AG09319 (cell line): ENCODE results near the gene HDAC9.

Source experiments
- DNase-seq: peaks from one replicate; pipeline ENCODE4 v3.0.0-alpha.2; 2010; ENCODE audit warnings: low read depth; ENCODE audit errors: extremely low read depth
- CTCF ChIP-seq: IDR thresholded peaks from 2 replicates; pipeline ENCODE4 v1.5.1; 2011; ENCODE audit warnings: low read depth, mild to moderate bottlenecking, inconsistent platforms, low read length, moderate library complexity

HDAC9 gene

DNA sequence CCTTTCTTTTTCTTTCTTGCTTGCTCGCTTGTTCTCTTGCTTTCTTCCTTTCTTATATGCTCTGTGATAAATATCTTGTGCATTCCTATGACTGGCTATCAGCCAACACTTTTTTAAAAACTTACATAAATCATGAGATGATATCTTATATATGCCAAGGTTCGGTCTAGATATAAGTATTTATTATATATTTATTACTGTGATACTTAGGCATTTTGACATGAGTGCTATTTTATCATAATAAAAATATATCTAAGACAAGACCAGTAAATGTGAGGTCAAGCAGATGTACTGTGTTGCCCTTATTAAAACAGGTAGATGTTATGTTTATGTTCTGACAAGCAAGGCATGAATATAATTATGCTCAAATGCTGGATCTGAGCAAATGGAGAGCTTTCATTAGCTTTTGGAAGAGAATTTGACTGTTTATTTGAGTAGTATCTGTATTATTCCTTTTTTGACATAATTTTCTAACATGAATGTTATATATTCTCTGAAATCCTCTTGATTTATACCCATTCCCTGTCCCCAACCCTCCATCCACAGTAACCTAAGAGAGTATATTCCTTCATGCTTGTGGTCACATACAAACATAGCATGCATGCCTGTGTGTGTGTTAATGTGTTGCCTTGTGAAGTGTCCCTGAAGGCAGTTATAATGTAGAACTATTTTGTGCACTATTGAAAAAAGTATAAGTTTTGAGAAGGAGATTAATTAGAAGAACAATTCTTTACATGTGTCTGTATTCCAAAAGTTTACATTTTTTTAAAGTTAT is 158.0 kb downstream of the HDAC9 start:
- TF ChIP-seq CTCF = no peak
- DNase-seq = no peak

DNA sequence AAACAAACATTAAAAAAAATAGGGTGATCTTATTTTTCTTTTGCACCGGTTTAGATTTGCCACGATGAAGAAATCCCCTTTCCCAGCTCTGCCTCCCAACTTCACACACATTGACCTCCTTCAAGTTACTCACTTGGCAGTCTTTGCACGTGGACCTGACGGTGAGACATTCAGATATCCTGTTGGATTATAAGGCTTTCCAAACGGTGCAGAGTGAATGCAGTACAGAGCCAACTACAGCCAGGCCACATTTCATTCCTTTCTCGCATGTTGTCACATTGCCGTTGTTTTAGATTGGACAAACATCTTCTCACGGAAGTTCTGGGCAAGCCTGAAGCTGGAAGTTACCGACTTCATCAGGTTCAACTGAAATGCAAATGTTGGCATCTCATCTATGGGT is 159.2 kb downstream of the HDAC9 start:
- DNase-seq = no peak
- no peak for TF ChIP-seq CTCF

GRCh38 chr7:18655506-18655905 is 160.0 kb downstream of the HDAC9 start:
- no peak for TF ChIP-seq CTCF
- no peak for DNase-seq

DNA sequence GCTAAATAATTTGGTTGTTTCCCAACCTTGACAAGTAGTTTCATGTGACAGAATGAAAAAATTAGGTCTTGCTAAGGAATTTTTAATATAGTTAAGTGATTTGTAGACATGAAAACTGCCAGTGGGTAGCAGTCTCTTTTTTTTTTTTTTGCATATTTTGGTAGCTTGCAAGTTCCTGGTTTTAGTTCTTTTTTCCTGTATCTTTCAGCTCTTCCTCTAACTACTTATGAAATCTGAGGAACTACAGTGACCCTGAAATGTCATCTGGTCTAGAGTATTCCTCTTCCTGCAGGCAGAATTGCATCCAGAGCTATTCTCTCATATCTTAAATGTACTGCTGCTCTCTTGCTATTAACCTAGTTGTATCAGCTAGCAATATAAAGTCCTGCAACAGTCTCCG is 160.4 kb downstream of the HDAC9 start:
- DNase-seq = no peak

DNA sequence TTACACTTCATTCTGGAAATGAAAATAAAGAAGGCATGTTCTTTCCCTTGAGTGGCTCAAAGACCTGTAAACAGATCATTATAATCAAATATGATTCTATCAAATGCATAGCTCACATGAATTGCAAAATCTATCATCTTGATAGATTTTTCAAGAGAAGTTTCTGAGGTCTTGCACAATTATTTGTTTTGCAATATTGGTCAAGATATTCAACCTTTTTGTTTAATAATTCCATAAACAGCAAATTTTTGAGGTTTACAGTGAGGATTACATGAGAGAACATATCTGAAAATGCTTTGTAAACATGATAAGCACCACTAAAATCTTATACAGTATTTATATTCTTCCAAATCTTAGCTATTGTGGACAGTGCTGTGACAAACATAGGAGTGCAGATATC is 160.8 kb downstream of the HDAC9 start:
- TF ChIP-seq CTCF = no peak
- DNase-seq = no peak

More for the DNA sequence above, 160.4 kb downstream of the HDAC9 start:
- no peak for TF ChIP-seq CTCF

- TF ChIP-seq CTCF = no peak
- no peak for DNase-seq
Measured at GRCh38 chr7:18659746-18660145, 164.2 kb downstream of the HDAC9 start.

DNA sequence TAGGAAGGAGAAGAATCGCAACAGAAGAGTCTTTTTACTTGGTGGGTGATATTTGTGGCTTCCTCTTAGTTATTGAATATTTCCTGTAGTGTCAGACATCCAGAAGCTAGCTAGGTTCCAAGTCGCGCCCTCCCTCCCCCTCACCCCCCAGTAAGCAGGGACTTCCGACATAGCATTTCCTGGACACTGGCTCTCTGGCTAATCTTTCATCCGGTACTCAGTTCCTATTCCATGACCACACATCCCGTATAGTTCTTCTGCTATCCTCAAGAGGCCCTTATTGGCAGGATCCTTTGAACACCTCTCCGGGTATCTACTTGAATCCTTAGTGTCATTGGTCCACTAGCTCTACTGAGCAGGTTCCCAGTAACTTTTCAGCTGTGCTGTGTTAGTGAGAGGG is 167.8 kb downstream of the HDAC9 start:
- TF ChIP-seq CTCF = no peak
- DNase-seq = no peak
